H1 (cell line): Measurements from ENCODE around the gene ADAMTS17.

ENCODE experiments used
- EP300 ChIP-seq, 2 experiments: IDR thresholded peaks; 1 replicate in 1 of 2; 2 replicates in 1 of 2; pipeline ENCODE4 v1.6.1; 2011 to 2012; ENCODE audit warnings: low read depth in 2 of 2, low read length in 2 of 2, mild to moderate bottlenecking in 2 of 2, borderline replicate concordance in 1 of 2, inconsistent platforms in 1 of 2, moderate library complexity in 1 of 2
- EZH2 ChIP-seq: fragments of 200-600 bp; sonication (generic); IDR thresholded peaks from 2 replicates; pipeline ENCODE4 v1.7.1; 2012; ENCODE audit warnings: low read depth, mild to moderate bottlenecking, moderate library complexity, low read length, inconsistent platforms; ENCODE audit not compliant: severe bottlenecking
- FOSL1 ChIP-seq: IDR thresholded peaks from 2 replicates; pipeline ENCODE4 v1.6.1; 2011; ENCODE audit warnings: mild to moderate bottlenecking, low read depth, low read length, moderate library complexity; ENCODE audit not compliant: insufficient read depth
- RFX5 ChIP-seq: IDR thresholded peaks from 2 replicates; pipeline ENCODE4 v1.6.1; 2011; ENCODE audit warnings: low read depth, low read length, improper control_type of control experiment, borderline replicate concordance
- RXRA ChIP-seq: IDR thresholded peaks from 2 replicates; pipeline ENCODE4 v1.6.1; 2011; ENCODE audit warnings: low read depth, mild to moderate bottlenecking, low read length, moderate library complexity; ENCODE audit not compliant: insufficient read depth
- TF ChIP-seq, protein P1 (sequence below), 3 experiments: IDR thresholded peaks; 1 replicate in 2 of 3; 2 replicates in 1 of 3; pipeline versions ENCODE4 v1.5.1 to v1.6.1; 2011; ENCODE audit warnings: low read length in 3 of 3, mild to moderate bottlenecking in 3 of 3, inconsistent platforms in 2 of 3, low read depth in 1 of 3, moderate library complexity in 1 of 3; ENCODE audit not compliant: insufficient read depth in 1 of 3; ENCODE audit errors: control extremely low read depth in 1 of 3

GRCh38 chr15:99994849-99995248, 346.9 kb downstream of the ADAMTS17 start:
- TF ChIP-seq, protein P1, sequence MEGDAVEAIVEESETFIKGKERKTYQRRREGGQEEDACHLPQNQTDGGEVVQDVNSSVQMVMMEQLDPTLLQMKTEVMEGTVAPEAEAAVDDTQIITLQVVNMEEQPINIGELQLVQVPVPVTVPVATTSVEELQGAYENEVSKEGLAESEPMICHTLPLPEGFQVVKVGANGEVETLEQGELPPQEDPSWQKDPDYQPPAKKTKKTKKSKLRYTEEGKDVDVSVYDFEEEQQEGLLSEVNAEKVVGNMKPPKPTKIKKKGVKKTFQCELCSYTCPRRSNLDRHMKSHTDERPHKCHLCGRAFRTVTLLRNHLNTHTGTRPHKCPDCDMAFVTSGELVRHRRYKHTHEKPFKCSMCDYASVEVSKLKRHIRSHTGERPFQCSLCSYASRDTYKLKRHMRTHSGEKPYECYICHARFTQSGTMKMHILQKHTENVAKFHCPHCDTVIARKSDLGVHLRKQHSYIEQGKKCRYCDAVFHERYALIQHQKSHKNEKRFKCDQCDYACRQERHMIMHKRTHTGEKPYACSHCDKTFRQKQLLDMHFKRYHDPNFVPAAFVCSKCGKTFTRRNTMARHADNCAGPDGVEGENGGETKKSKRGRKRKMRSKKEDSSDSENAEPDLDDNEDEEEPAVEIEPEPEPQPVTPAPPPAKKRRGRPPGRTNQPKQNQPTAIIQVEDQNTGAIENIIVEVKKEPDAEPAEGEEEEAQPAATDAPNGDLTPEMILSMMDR (IDR thresholded peaks at IDR 0.05; ENCODE audit: control extremely low read depth in 1 of 3, insufficient read depth in 1 of 3, low read depth in 1 of 3, low read length in 3 of 3), result no peak
- TF ChIP-seq RXRA, result no peak
- TF ChIP-seq RFX5, result no peak
- no peak for TF ChIP-seq EZH2
- TF ChIP-seq EP300 (IDR thresholded peaks at IDR 0.05; ENCODE audit: borderline replicate concordance in 1 of 2, low read depth in 2 of 2, low read length in 2 of 2), result no peak
- no peak for TF ChIP-seq FOSL1
